Activated CD8-positive, alpha-beta T cell treated with anti-CD3 and anti-CD28 coated beads for 36 hours (primary cell): ENCODE results near the gene TUFT1. TPM values are rescaled to one million over a fixed set of nuclear protein-coding genes. Genes with fewer than 3 reads are reported as not detected.

Experiments
- ATAC-seq: fragments of 200-7000 bp; cut with Tn5 transposase; one replicate; pipeline ENCODE4 v1.10.0; 2021; ENCODE audit warnings: mild to moderate bottlenecking, moderate library complexity
- CTCF ChIA-PET: fragments of 350-600 bp; sonication (Branson Sonifier 250); formaldehyde crosslinking; loops from one replicate; lab custom pipeline; 2021; ENCODE audit warnings: antibody characterized with exemption; lab: Charles Lee
- POLR2A ChIA-PET: fragments of 350-600 bp; sonication (Branson Sonifier 250); formaldehyde crosslinking; loops from one replicate; lab custom pipeline; 2021; ENCODE audit warnings: antibody characterized with exemption; lab: Charles Lee
- DNase-seq: peaks from one replicate; pipeline ENCODE4 v3.0.0-alpha.2; 2020
- H3K27ac Mint-ChIP-seq: one replicate; pipeline ENCODE4 v1.8.0; 2021; ENCODE audit warnings: mild to moderate bottlenecking, mixed read lengths
- H3K27me3 Mint-ChIP-seq: one replicate; pipeline ENCODE4 v1.8.0; 2021; ENCODE audit warnings: mixed read lengths
- H3K36me3 Mint-ChIP-seq: one replicate; pipeline ENCODE4 v1.8.0; 2021; ENCODE audit warnings: low read depth, mixed read lengths
- H3K4me1 Mint-ChIP-seq: one replicate; pipeline ENCODE4 v1.8.0; 2021; ENCODE audit warnings: low read depth, mixed read lengths
- H3K4me3 Mint-ChIP-seq: one replicate; pipeline ENCODE4 v1.8.0; 2021; ENCODE audit warnings: mild to moderate bottlenecking, moderate library complexity, mixed read lengths
- H3K9me3 Mint-ChIP-seq: one replicate; pipeline ENCODE4 v1.8.0; 2021; ENCODE audit warnings: mixed read lengths
- intact Hi-C: fragments of 100-400 bp; cut with micrococcal nuclease; formaldehyde crosslinking; loops from one replicate; pipeline ENCODE4 v1.10.0; 2022
- total RNA-seq, 2 experiments: library from RNA; stranded (reverse); gene quantifications; one replicate each; pipeline ENCODE4 v1.2.3, GENCODE V29; 2021
- TF ChIP-seq, protein P1 (sequence below): fragments of 200-600 bp; IDR thresholded peaks from one replicate; pipeline ENCODE4 v1.8.0; 2022; ENCODE audit warnings: antibody characterized with exemption, mild to moderate bottlenecking

TUFT1 gene, protein sequence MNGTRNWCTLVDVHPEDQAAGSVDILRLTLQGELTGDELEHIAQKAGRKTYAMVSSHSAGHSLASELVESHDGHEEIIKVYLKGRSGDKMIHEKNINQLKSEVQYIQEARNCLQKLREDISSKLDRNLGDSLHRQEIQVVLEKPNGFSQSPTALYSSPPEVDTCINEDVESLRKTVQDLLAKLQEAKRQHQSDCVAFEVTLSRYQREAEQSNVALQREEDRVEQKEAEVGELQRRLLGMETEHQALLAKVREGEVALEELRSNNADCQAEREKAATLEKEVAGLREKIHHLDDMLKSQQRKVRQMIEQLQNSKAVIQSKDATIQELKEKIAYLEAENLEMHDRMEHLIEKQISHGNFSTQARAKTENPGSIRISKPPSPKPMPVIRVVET
- 1 to 10 TPM; 1.0 to 1.5 TPM for total RNA-seq

DNA sequence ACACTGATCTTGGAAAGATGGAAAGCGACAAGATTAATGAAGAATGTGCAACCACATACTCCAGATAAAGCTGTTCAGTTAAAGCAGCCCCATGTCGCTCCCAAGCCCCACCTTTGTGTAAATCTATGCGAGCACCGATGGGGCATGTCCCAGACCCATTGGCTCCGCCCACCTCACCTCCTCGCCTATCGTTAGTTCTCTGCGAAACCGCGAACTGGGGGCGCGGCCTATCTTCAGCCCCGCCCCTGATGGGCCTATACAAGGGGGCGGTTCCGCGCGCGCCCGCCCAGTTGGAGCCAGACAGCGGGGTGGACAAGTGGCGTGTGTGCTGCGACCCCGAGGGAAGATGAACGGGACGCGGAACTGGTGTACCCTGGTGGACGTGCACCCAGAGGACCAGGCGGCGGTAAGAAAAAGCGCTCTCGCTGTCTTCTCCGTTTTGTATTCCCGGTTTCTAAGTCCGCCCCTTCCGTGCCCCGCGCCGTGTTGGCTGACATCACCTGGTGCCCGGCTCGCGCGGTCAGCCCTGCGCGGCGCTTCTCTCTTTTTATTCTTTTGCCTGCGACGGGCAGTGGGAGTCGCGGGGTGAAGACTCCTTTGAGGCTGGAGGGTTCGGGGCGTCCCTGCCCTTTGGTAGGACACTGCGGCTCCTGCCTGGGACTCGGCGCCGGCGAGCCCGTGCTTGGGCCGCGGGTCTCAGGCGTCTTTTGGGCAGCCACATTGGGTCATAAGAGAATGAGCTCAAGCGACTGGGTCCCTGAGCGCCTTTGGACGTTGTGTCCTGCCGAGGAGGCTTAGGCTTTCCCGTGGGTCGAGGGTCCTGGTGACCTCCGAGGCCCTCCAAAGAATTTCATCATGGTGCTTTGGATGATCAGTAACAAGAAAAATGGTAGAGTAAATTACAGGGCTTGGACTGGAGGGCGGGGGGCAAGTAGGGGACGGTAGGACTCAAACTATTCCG, at the start of gene TUFT1:
Gene TUFT1 (plus strand): TSS at position 289 of the 961 bp plus-strand sequence. CDS start 58 bp downstream, at position 347.
- H3K27ac Mint-ChIP-seq, result no peak within 1 kb of the TSS
- no peaks in the 10 kb centered on the region for H3K9me3 Mint-ChIP-seq
- intact Hi-C loops, result loop anchor here (10.0 kb wide), 1 partner anchor 96 kb away; no protein-coding TSS in a partner anchor
- H3K4me3 Mint-ChIP-seq, result peak within 1 kb of the TSS; percentile 73
- POLR2A ChIA-PET, result interaction anchor here (0.6 to 1.4 kb wide), 3 partner anchors 9 to 513 kb away, joined by 3 read pairs; no protein-coding TSS in a partner anchor
- H3K36me3 Mint-ChIP-seq, result no peaks in the 10 kb centered on the region
- DNase-seq (peak; percentile 97), ATAC-seq (peak; percentile 100)
- CTCF ChIA-PET, result interaction anchor here (1.1 to 2.4 kb wide), 2 partner anchors 54 to 96 kb away, joined by 5 to 10 read pairs; no protein-coding TSS in a partner anchor
- peaks cover 8% of the 10 kb centered on the region for H3K27me3 Mint-ChIP-seq
- TF ChIP-seq, protein P1, sequence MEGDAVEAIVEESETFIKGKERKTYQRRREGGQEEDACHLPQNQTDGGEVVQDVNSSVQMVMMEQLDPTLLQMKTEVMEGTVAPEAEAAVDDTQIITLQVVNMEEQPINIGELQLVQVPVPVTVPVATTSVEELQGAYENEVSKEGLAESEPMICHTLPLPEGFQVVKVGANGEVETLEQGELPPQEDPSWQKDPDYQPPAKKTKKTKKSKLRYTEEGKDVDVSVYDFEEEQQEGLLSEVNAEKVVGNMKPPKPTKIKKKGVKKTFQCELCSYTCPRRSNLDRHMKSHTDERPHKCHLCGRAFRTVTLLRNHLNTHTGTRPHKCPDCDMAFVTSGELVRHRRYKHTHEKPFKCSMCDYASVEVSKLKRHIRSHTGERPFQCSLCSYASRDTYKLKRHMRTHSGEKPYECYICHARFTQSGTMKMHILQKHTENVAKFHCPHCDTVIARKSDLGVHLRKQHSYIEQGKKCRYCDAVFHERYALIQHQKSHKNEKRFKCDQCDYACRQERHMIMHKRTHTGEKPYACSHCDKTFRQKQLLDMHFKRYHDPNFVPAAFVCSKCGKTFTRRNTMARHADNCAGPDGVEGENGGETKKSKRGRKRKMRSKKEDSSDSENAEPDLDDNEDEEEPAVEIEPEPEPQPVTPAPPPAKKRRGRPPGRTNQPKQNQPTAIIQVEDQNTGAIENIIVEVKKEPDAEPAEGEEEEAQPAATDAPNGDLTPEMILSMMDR, result no peak
- peaks cover 15% of the 10 kb centered on the region for H3K4me1 Mint-ChIP-seq

DNA sequence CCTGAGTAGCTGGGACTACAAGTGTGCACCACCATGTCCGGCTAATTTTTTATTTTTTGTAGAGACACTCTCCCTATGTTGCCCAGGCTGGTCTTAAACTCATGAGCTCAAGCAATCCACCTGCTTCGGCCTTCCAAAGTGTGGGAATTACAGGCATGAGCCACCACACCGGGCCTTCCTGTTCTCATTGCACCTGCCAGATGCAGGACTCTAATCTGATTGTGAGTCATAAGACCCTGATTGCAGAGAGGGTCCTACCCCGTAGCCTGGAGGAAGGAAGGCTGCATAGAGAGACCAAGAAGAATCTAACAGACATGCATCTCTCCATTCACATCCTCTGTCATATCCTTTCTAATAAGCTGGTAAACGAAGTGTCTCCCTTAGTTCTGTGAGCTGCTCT, 48.5 kb upstream of the TUFT1 start:
- Mint-ChIP-seq H3K27ac (no peak overlapping the region), H3K9me3 (no peaks in the 10 kb centered on the region), H3K4me3 (no peak overlapping the region), H3K36me3 (no peaks in the 10 kb centered on the region), H3K4me1 (peaks cover 5% of the 10 kb centered on the region), H3K27me3 (no peaks in the 10 kb centered on the region)
- TF ChIP-seq, protein P1, result no peak
- no peak for DNase-seq
- intact Hi-C loops, result no loop called here
- CTCF ChIA-PET, result no interaction called here
- POLR2A ChIA-PET, result no interaction called here
- no peak for ATAC-seq

DNA sequence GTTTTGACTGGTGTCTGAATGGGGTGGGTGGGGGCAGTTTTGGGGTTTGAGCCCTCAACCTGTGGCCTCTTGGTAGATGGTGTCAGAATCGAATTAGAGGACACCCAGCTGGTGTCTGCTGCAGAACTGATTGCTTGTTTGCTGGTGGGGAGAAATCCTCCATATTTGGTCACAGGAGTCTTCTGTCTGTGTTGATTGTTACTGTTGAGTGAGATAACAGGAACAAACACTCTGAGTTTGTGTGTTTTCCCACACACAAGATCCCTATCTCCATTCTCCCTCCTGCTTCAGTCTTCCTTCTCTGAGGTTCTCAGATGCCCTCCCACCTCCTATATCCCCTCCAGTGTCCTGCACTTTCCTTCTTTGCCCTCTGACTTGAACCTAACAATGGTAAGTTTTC, 48.0 kb upstream of the TUFT1 start:
- Mint-ChIP-seq H3K36me3 (no peaks in the 10 kb centered on the region), H3K4me1 (peaks cover 5% of the 10 kb centered on the region), H3K9me3 (no peaks in the 10 kb centered on the region), H3K27me3 (no peaks in the 10 kb centered on the region), H3K27ac (no peak overlapping the region), H3K4me3 (no peak overlapping the region)
- DNase-seq (no peak), ATAC-seq (no peak)
- POLR2A ChIA-PET, result no interaction called here
- CTCF ChIA-PET, result no interaction called here
- TF ChIP-seq, protein P1, result no peak
- intact Hi-C loops, result no loop called here

DNA sequence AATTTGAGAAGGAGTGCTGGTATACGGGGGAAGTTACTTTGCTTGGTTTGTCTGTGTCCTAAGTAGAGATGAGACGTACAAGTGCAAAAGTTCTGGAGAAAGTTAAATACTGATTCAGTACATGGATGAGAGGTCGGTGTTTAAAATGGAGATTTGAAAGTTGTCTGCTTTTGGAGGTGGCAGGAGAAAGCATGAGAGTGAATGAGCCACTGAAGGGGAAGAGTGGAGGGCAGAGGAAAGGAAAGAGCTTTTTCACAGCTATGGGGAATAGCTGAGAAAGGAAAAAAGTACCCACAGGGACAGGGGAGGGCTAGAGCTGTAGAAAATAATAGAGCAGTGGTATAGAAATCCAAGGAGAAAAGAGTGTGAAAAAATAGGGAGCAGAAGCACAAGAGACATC, 47.1 kb upstream of the TUFT1 start:
- CTCF ChIA-PET, result interaction anchor here (1.0 kb wide), 1 partner anchor 72 kb away, joined by 3 read pairs; no protein-coding TSS in a partner anchor
- Mint-ChIP-seq H3K4me3 (no peak overlapping the region), H3K4me1 (peaks cover 5% of the 10 kb centered on the region), H3K9me3 (no peaks in the 10 kb centered on the region), H3K27ac (no peak overlapping the region), H3K27me3 (no peaks in the 10 kb centered on the region), H3K36me3 (no peaks in the 10 kb centered on the region)
- ATAC-seq (no peak), DNase-seq (no peak)
- POLR2A ChIA-PET, result no interaction called here
- intact Hi-C loops, result no loop called here
- TF ChIP-seq, protein P1, result no peak
